ENCODE data around the gene ARHGEF19. TPM values are rescaled to one million over a fixed set of nuclear protein-coding genes. Genes with fewer than 3 reads are reported as not detected.
"Not testable (repeated sequence)": the region's sequence is repeated elsewhere in the genome, so short reads cannot be mapped to it uniquely, and the experiment has no call there.

ARHGEF19 gene
- 10 to 100 TPM in 1 of 4 donors, 1 to 10 TPM in 3; 2.6 to 10.6 (median 3.9) TPM for total RNA-seq

DNA sequence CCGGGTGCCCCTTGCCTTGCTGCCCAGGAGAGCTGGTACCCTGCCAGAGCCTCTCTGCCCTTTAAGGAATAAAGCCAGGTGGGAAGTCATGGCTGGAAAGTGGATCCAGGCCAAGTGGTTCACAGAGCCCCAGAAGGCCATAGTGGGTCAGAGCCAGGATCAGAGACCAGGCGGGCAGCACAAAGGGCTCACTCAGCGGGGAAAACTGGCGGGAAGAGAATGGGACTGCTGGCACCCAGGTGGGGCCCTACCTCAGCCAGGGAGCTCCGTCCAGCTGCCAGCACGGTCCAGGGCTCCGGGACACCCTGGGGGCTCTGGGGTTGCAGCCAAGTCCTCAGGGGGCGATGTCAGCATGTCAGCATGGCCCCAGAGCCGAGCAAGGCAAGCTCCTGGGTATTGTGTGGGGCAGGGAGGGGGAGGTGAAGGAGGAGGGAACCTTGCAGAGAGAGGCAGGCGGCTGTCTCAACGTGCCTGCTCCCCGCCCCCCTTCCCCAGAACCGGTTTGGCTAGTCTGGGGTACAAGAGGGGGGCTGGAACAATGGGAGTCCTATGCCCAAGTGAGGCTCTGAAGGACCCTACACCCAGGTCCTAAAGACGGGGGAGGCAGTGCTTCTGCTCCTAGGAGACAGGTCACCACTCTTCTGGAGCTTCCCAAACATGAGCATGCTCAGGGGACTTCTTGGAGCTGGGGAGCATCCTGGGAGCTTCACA, at the start of gene ARHGEF19:
ARHGEF19 (minus strand) TSS at position 402 of the 711 bp plus-strand sequence. CDS start 3,598 bp downstream, outside the sequence.
- DNase-seq (ENCODE audit: low spot score) (no peak), ATAC-seq (ENCODE audit: low FRiP score) (no peak)
- TF ChIP-seq, protein P1, sequence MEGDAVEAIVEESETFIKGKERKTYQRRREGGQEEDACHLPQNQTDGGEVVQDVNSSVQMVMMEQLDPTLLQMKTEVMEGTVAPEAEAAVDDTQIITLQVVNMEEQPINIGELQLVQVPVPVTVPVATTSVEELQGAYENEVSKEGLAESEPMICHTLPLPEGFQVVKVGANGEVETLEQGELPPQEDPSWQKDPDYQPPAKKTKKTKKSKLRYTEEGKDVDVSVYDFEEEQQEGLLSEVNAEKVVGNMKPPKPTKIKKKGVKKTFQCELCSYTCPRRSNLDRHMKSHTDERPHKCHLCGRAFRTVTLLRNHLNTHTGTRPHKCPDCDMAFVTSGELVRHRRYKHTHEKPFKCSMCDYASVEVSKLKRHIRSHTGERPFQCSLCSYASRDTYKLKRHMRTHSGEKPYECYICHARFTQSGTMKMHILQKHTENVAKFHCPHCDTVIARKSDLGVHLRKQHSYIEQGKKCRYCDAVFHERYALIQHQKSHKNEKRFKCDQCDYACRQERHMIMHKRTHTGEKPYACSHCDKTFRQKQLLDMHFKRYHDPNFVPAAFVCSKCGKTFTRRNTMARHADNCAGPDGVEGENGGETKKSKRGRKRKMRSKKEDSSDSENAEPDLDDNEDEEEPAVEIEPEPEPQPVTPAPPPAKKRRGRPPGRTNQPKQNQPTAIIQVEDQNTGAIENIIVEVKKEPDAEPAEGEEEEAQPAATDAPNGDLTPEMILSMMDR (IDR thresholded peaks at IDR 0.05), result no peak

DNA sequence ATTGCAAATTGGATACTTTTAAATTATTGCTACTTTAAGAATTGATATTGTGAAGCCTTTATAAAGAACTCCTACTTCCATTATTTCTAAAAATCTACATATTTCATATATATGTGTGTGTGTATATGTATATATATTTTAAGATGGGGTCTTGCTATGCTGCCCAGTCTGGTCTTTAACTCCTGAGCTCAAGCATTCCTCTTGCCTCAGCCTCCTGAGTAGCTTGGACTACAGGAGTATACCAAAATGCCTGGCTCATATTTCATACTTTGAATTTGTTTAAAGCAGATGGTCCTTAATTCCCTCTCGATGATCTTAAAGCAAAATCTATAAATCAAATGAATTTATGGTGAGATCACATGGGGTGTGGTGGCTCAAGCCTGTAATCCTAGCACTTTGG, 49.6 kb upstream of the ARHGEF19 start:
- DNase-seq (ENCODE audit: low spot score), result no peak
- no peak for ATAC-seq (ENCODE audit: low FRiP score)
- TF ChIP-seq, protein P1 (IDR thresholded peaks at IDR 0.05), result no peak

DNA sequence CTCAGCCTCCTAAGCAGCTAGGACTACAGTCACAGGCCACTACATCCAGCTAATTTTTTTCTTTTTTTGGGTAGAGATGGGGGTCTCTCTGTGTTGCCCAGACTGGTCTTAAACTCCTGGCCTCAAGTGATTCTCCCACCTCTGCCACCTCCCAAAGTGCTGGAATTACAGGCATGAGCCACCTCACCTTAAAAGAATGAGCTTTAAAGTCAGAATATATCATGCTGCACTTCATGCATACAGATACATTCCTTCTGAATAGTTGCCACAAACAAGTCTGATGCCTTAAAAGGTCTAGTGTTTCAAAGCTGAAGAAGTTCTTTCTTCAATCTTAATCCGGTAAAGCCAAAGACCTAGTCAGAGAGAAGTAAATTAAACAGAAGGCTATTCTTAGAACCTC, 48.4 kb upstream of the ARHGEF19 start:
- ATAC-seq (ENCODE audit: low FRiP score) (no peak), DNase-seq (ENCODE audit: low spot score) (no peak)
- TF ChIP-seq, protein P1 (IDR thresholded peaks at IDR 0.05), result no peak

DNA sequence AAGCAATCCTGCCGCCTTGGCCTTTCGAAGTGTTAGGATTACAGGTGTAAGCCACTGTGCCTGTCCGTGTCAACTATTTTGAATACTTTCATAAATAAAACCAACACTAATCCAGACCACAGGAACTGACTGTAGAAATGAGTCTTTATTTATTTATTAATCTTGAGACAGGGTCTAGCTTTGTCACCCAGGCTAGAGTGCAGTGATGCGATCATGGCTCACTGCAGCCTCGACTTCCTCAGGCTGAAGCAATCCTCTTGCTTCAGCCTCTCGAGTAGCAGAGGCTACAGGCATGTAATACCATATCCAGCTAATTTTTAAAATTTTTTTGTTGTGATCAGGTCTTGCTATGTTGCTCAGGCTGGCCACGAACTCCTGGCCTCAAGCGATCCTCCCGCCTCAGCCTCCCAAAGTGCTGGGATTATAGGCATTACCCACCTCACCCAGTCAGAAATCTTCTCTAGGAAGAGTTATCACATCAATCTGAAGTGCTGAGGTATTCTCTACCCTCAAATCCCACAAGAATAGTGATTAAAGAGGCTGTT, 46.2 kb upstream of the ARHGEF19 start:
- TF ChIP-seq, protein P1 (IDR thresholded peaks at IDR 0.05), result no peak
- ATAC-seq (ENCODE audit: low FRiP score) (no peak), DNase-seq (ENCODE audit: low spot score) (no peak)

DNA sequence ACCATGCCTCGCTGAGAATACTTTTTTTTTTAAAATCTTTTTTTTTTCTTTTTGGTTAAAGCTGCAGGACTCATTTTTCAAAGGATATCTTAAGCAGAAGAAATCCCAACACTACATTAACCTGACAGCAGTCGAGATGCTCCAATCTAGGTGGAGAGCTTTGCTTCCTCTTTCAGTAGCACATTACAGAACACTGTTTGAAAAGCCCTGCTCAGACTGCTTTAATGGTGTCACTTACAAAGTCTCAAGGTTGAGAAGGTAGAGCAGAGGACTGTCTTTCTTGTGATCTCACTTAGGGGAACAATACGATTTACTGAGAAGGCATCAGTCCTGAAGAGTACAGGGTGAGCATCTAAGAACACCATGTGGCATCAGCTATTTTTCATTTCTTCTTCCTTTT, 45.5 kb upstream of the ARHGEF19 start:
- no peak for DNase-seq (ENCODE audit: low spot score)
- TF ChIP-seq, protein P1 (IDR thresholded peaks at IDR 0.05), result no peak
- ATAC-seq (ENCODE audit: low FRiP score), result no peak

DNA sequence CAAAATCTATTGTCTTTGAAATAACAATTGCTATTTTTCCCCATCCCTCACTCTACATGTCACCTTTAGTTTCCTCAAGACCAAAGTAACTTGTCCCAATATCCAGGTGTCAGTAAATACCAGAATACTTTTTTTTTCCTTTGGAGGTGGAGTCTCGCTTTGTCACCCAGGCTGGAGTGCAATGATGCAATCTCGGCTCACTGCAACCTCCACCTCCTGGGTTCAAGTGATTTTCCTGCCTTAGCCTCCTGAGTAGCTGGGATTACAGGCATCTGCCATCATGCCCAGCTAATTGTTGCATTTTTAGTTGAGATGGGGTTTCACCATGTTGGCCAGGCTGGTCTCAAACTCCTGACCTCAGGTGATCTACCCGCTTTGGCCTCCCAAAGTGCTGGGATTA, 45.1 kb upstream of the ARHGEF19 start:
- ATAC-seq (ENCODE audit: low FRiP score); DNase-seq (ENCODE audit: low spot score): not testable (repeated sequence)

DNA sequence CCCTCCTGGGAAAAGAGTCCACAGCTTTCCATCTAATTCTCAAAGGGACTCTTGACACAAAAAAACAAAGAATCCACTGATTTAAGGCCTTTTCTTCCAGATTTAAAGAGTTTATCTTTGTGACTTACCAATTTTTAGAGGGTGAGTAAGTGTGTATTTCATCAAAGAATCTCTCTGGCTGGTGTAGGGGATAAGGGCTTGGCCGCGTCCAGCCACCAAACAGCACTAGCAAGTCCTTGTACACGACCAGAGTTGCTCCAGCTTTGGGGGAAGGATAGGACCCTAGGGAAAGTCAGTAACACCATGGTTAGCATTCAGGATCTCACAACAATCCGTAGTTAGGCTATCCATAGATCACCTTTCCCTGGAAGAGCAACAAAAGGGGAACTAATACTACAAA, 44.0 kb upstream of the ARHGEF19 start:
- ATAC-seq (ENCODE audit: low FRiP score) (no peak), DNase-seq (ENCODE audit: low spot score) (no peak)
- TF ChIP-seq, protein P1 (IDR thresholded peaks at IDR 0.05), result no peak
